Peyer's patch (tissue), 4 donors: ENCODE data around the gene SLC25A30. TPM values are rescaled to one million over a fixed set of nuclear protein-coding genes. Genes with fewer than 3 reads are reported as not detected.
A peak's percentile ranks its signal among the peaks of the same experiment; 100 is the strongest.
"Not testable (repeated sequence)": the region's sequence is repeated elsewhere in the genome, so short reads cannot be mapped to it uniquely, and the experiment has no call there.

Experiments
- DNase-seq, 3 donors: peaks; one replicate each; pipeline ENCODE4 v3.0.0-alpha.2; 2017 to 2019
- H3K27ac ChIP-seq, 4 donors: fragments of 200-600 bp; sonication (generic); one replicate each; pipeline ENCODE4 v1.5.1; 2016 to 2019
- H3K27me3 ChIP-seq, 2 donors: fragments of 200-600 bp; sonication (generic); one replicate each; pipeline ENCODE4 v1.5.1; 2019
- H3K36me3 ChIP-seq, 3 donors: fragments of 200-600 bp; sonication (generic); one replicate each; pipeline ENCODE4 v1.5.1; 2016 to 2019
- H3K4me1 ChIP-seq, 4 donors: fragments of 200-600 bp; sonication (generic); one replicate each; pipeline ENCODE4 v1.5.1; 2016 to 2019
- H3K4me3 ChIP-seq, 4 donors: fragments of 200-600 bp; sonication (generic); 1 replicate in 3 of 4; 2 replicates in 1 of 4; pipeline ENCODE4 v1.5.1; 2016 to 2019; ENCODE audit warnings: mild to moderate bottlenecking in 1 of 4
- H3K9me3 ChIP-seq, 4 donors: fragments of 200-600 bp; sonication (generic); one replicate each; pipeline ENCODE4 v1.5.1; 2016 to 2019; ENCODE audit warnings: mild to moderate bottlenecking in 1 of 4
- POLR2A ChIP-seq, 2 donors: fragments of 450-650 bp; IDR thresholded peaks; one replicate each; pipeline ENCODE4 v1.5.1; 2017; ENCODE audit warnings: antibody characterized with exemption in 2 of 2, mild to moderate bottlenecking in 2 of 2, moderate library complexity in 2 of 2
- total RNA-seq, 4 donors: library from RNA; depleted of rRNA; stranded (reverse); fragments of >200 nt; gene quantifications; one replicate each; pipeline ENCODE4 v1.1.0, GENCODE V29; 2016
- TF ChIP-seq, protein P1 (sequence below), 6 experiments: fragments of 450-650 bp in 4 of 6; fragments of 200-600 bp in 2 of 6; sonication (generic) in 1 of 6; IDR thresholded peaks; one replicate each; pipeline ENCODE4 v1.5.1; 2017 to 2019; ENCODE audit warnings: antibody characterized with exemption in 6 of 6, mild to moderate bottlenecking in 3 of 6, moderate library complexity in 1 of 6

Gene SLC25A30
- total RNA-seq, 4 donors from 2014 or later, result 5.5 to 16.5 (median 8.8) TPM

DNA sequence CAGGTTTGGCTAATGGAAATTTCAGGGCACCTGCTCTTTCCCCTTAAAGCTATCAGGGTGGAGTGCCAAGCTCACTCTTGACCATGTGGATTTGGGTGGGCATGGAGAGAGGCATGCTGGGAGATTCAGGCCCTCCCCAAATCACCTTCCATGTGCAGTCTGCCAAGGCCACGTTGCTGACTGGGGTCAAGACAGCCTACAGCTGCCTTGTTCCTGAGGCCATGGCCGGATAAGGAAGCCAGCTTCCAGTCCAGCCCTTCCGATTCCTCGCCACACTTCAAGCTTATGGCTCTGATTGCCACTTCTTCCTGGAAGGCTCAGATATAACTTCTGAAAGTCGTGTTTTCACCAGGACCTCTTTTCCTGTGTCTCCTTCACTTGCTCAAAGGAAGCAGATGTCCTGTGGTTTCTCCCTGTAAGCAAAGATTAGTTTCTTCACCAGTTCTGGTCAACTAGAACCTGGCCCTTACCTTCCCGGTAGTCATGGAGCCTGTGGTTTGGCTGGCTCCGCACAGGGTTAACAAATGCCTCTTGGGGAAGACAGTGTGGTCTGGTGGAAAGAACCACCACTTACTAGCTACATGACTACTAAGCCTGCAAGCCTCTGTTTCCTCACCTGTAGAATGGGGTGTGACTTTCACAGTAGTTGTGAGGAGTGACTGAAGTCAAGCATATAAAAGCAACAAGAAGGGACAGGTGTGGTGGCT lies 61.1 kb downstream of the SLC25A30 start:
- DNase-seq, result no peak
- peaks cover 0 to 55% (median 0%) of the 10 kb centered on the region in 3 donors for H3K36me3 ChIP-seq
- no peak overlapping the region for H3K4me3 ChIP-seq

DNA sequence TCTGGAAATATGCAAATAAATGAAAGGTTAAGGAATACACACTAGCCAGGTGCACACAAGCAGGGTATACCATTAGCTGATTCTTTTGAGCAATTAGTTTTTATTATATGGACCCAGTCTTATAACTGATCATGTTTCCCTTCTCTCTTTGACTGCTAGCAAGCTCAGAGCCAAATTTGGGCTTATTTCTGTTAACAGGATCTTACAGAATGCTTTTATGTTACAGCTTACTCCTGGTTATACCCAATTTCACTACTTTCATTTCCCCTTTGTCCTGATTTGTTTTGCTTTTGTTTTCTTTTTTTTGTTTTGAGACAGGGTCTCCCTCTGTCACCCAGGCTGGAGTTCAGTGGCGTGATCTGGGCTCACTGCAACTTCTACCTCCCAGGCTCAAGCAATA lies 64.3 kb downstream of the SLC25A30 start:
- no peaks in the 10 kb centered on the region for H3K4me1 ChIP-seq
- no peaks in the 10 kb centered on the region for H3K27me3 ChIP-seq
- no peak overlapping the region for H3K27ac ChIP-seq
- no peak for DNase-seq
- H3K9me3 ChIP-seq, result no peaks in the 10 kb centered on the region
- TF ChIP-seq, protein P1, sequence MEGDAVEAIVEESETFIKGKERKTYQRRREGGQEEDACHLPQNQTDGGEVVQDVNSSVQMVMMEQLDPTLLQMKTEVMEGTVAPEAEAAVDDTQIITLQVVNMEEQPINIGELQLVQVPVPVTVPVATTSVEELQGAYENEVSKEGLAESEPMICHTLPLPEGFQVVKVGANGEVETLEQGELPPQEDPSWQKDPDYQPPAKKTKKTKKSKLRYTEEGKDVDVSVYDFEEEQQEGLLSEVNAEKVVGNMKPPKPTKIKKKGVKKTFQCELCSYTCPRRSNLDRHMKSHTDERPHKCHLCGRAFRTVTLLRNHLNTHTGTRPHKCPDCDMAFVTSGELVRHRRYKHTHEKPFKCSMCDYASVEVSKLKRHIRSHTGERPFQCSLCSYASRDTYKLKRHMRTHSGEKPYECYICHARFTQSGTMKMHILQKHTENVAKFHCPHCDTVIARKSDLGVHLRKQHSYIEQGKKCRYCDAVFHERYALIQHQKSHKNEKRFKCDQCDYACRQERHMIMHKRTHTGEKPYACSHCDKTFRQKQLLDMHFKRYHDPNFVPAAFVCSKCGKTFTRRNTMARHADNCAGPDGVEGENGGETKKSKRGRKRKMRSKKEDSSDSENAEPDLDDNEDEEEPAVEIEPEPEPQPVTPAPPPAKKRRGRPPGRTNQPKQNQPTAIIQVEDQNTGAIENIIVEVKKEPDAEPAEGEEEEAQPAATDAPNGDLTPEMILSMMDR (IDR thresholded peaks at IDR 0.05), result no peak
- no peak for TF ChIP-seq POLR2A (IDR thresholded peaks at IDR 0.05)
- no peak overlapping the region for H3K4me3 ChIP-seq
- H3K36me3 ChIP-seq, result peaks cover 0 to 73% (median 0%) of the 10 kb centered on the region in 3 donors

More for the DNA sequence above, 61.1 kb downstream of the SLC25A30 start:
- H3K4me1 ChIP-seq, result no peaks in the 10 kb centered on the region
- no peaks in the 10 kb centered on the region for H3K27me3 ChIP-seq
- TF ChIP-seq, protein P1 (IDR thresholded peaks at IDR 0.05), result no peak
- no peak for TF ChIP-seq POLR2A (IDR thresholded peaks at IDR 0.05)
- no peaks in the 10 kb centered on the region for H3K9me3 ChIP-seq
- no peak overlapping the region for H3K27ac ChIP-seq

DNA sequence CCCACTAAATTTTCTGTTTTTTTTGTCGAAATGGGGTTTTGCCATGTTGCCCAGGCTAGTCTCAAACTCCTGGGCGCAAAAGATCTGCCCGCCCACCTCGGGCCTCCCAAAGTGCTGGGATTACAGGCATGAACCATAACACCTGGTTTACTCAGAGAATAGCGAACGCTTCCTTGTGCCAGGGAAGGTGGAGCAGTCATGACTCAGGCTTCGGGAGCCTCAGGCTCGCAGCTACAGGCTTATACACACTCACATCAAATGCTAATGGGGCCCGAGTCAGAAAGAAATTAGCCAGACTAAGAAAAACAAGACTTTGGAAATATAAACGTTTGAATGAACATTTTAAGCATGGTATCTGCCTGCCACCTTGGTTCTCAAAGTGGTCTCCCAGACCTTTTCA lies 66.1 kb downstream of the SLC25A30 start:
- Histone ChIP-seq H3K27me3 (no peaks in the 10 kb centered on the region), H3K27ac (no peak overlapping the region), H3K9me3 (no peaks in the 10 kb centered on the region)

DNA sequence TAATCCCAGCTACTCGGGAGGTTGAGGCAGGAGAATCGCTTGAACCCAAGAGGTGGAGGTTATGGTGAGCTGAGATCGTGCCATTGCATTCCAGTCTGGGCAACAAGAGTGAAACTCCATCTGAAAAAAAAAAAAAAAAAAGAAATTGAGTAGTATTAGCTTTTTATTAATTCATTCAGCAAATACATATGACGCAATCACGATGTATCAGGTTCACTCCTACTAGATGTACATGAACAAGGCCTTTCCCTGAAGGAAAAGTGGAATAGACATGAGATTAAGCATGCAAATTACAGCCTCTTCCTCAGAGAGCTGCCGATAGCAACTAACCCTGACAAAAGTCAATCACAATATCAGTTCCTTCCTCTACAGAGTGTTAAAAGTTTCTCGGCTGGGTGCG lies 68.0 kb downstream of the SLC25A30 start:
- Histone ChIP-seq H3K27ac (no peak overlapping the region), H3K4me1 (no peaks in the 10 kb centered on the region), H3K4me3 (no peak overlapping the region), H3K9me3 (no peaks in the 10 kb centered on the region), H3K27me3 (no peaks in the 10 kb centered on the region), H3K36me3 (peaks cover 0 to 76% (median 0%) of the 10 kb centered on the region in 3 donors)
- TF ChIP-seq, protein P1 (IDR thresholded peaks at IDR 0.05), result no peak
- no peak for TF ChIP-seq POLR2A (IDR thresholded peaks at IDR 0.05)
- no peak for DNase-seq

More for the DNA sequence above, 66.1 kb downstream of the SLC25A30 start:
- no peak overlapping the region for H3K4me3 ChIP-seq
- DNase-seq, result no peak
- TF ChIP-seq, protein P1 (IDR thresholded peaks at IDR 0.05), result no peak
- no peak for TF ChIP-seq POLR2A (IDR thresholded peaks at IDR 0.05)
- H3K36me3 ChIP-seq, result peaks cover 0 to 82% (median 0%) of the 10 kb centered on the region in 3 donors
- no peaks in the 10 kb centered on the region for H3K4me1 ChIP-seq

DNA sequence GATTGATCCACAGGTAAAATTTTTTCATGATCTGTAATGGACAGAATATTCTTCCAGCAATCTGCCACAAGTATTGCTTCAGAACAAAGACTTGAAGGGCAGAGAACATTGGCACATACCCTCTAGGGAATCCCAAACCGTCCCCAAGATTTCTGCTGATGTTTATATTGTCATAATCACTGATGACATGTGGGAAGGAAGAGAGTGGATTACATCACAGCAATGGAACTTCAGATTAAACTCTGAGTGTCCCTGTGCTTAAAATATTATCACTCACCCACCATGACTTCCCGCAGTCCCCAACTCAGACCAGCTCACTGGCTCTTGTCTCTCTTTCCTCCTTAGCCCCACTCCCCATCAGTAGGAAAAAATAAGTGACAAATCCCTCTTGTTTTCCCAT lies 68.7 kb downstream of the SLC25A30 start:
- H3K9me3 ChIP-seq, result no peaks in the 10 kb centered on the region
- TF ChIP-seq, protein P1 (IDR thresholded peaks at IDR 0.05), result no peak
- TF ChIP-seq POLR2A (IDR thresholded peaks at IDR 0.05), result no peak
- H3K27ac ChIP-seq, result no peak overlapping the region
- H3K27me3 ChIP-seq, result no peaks in the 10 kb centered on the region
- no peaks in the 10 kb centered on the region for H3K4me1 ChIP-seq
- H3K36me3 ChIP-seq, result peaks cover 0 to 76% (median 0%) of the 10 kb centered on the region in 3 donors
- DNase-seq, result no peak
- H3K4me3 ChIP-seq, result no peak overlapping the region

DNA sequence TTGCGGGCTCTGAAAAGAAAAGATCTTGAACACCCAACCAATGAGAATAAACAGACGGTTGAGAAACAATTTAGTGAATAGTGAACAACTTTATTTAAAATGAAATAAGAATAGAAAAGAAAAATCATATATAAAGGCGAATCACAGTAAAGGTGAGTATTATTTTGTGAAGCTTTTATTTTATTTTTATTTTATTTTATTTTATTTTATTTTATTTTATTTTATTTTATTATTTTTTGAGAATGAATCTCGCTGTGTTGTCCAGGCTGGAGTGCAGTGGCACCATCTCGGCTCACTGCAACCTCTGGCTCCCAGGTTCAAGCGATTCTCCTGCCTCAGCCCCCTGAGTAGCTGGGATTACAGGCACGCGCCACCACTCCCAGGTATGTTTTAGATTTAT lies 74.1 kb downstream of the SLC25A30 start:
- peaks cover 0 to 46% (median 0%) of the 10 kb centered on the region in 3 donors for H3K36me3 ChIP-seq
- not testable (repeated sequence) for H3K4me3 ChIP-seq
- DNase-seq, result peak in 1 of 3 donors; percentile 28

More for the DNA sequence above, 74.1 kb downstream of the SLC25A30 start:
- H3K4me1 ChIP-seq, result peaks cover under 1 to 16% (median 5%) of the 10 kb centered on the region in 4 donors
- H3K9me3 ChIP-seq, H3K27me3 ChIP-seq, H3K27ac ChIP-seq: not testable (repeated sequence)
